Suprapubic skin (tissue), 4 donors: ENCODE data around the gene PTPRZ1. TPM values are rescaled to one million over a fixed set of nuclear protein-coding genes. Genes with fewer than 3 reads are reported as not detected.

ENCODE experiments used
- DNase-seq, 2 donors: peaks; one replicate each; pipeline ENCODE4 v3.0.0-alpha.2; 2019; ENCODE audit warnings: low spot score in 2 of 2
- H3K27ac ChIP-seq: fragments of 200-600 bp; sonication (generic); one replicate; pipeline ENCODE4 v1.5.1; 2019
- H3K27me3 ChIP-seq: fragments of 200-600 bp; sonication (generic); one replicate; pipeline ENCODE4 v1.5.1; 2019
- H3K36me3 ChIP-seq: fragments of 200-600 bp; sonication (generic); one replicate; pipeline ENCODE4 v1.5.1; 2019
- H3K4me1 ChIP-seq: fragments of 200-600 bp; sonication (generic); one replicate; pipeline ENCODE4 v1.5.1; 2019
- H3K4me3 ChIP-seq: fragments of 200-600 bp; sonication (generic); one replicate; pipeline ENCODE4 v1.5.1; 2019; ENCODE audit warnings: mild to moderate bottlenecking
- H3K9me3 ChIP-seq: fragments of 200-600 bp; sonication (generic); one replicate; pipeline ENCODE4 v1.5.1; 2019
- CTCF ChIP-seq, 2 donors: fragments of 200-600 bp in 1 of 2; fragments of 450-650 bp in 1 of 2; sonication (generic) in 1 of 2; IDR thresholded peaks; one replicate each; pipeline ENCODE4 v1.5.1; 2016 to 2019; ENCODE audit warnings: antibody characterized with exemption in 2 of 2, mild to moderate bottlenecking in 1 of 2, moderate library complexity in 1 of 2
- EP300 ChIP-seq: sonication (generic); formaldehyde crosslinking; IDR thresholded peaks from one replicate; pipeline ENCODE4 v1.6.1; 2017; ENCODE audit warnings: antibody characterized with exemption
- POLR2A ChIP-seq, 2 donors: fragments of 450-650 bp; IDR thresholded peaks; one replicate each; pipeline ENCODE4 v1.6.1; 2017; ENCODE audit warnings: antibody characterized with exemption in 2 of 2, mild to moderate bottlenecking in 2 of 2, moderate library complexity in 2 of 2
- POLR2AphosphoS5 ChIP-seq, 3 donors: sonication (generic); formaldehyde crosslinking; IDR thresholded peaks; one replicate each; pipeline ENCODE4 v1.6.1; 2017; ENCODE audit warnings: antibody characterized with exemption in 3 of 3
- WGBS: methylation state at CpG from one replicate; pipeline ENCODE4 v1.1.5; 2018; 5-methylcytosine and 5-hydroxymethylcytosine counted together
- total RNA-seq, 4 donors: library from RNA; depleted of rRNA; stranded (reverse); fragments of >200 nt; gene quantifications; one replicate each; pipeline ENCODE4 v1.1.0, GENCODE V29; 2016

Gene PTPRZ1
- total RNA-seq, 4 donors from 2014 or later = 47.4 to 88.0 (median 57.5) TPM

GRCh38 chr7:121909716-121910345 lies 36.9 kb downstream of the PTPRZ1 start:
- H3K9me3 ChIP-seq = no peaks in the 10 kb centered on the region
- H3K36me3 ChIP-seq = no peaks in the 10 kb centered on the region
- DNase-seq = no peak
- H3K4me3 ChIP-seq = no peak overlapping the region
- no peaks in the 10 kb centered on the region for H3K27me3 ChIP-seq
- no peaks in the 10 kb centered on the region for H3K4me1 ChIP-seq
- no peak overlapping the region for H3K27ac ChIP-seq
- TF ChIP-seq POLR2AphosphoS5 (IDR thresholded peaks at IDR 0.05) (no peak), POLR2A (IDR thresholded peaks at IDR 0.05) (no peak), CTCF (IDR thresholded peaks at IDR 0.05) (no peak), EP300 (no peak)
- 77% methylated on average over 3 of the region's 3 CpGs for WGBS

- Histone ChIP-seq H3K27me3 (no peaks in the 10 kb centered on the region), H3K27ac (no peak overlapping the region), H3K4me3 (no peak overlapping the region), H3K9me3 (no peaks in the 10 kb centered on the region), H3K4me1 (no peaks in the 10 kb centered on the region), H3K36me3 (no peaks in the 10 kb centered on the region)
- 71% methylated on average over 8 of the region's 8 CpGs for WGBS
- DNase-seq = no peak
- TF ChIP-seq EP300 = no peak
Measured at GRCh38 chr7:121913947-121914675, 41.1 kb downstream of the PTPRZ1 start.

GRCh38 chr7:121914676-121915279 lies 41.8 kb downstream of the PTPRZ1 start:
- no peak overlapping the region for H3K27ac ChIP-seq
- no peak overlapping the region for H3K4me3 ChIP-seq
- no peaks in the 10 kb centered on the region for H3K27me3 ChIP-seq
- no peak for TF ChIP-seq POLR2A (IDR thresholded peaks at IDR 0.05)
- no peak for TF ChIP-seq POLR2AphosphoS5 (IDR thresholded peaks at IDR 0.05)
- no peak for TF ChIP-seq CTCF (IDR thresholded peaks at IDR 0.05)
- no peak for TF ChIP-seq EP300
- H3K4me1 ChIP-seq = no peaks in the 10 kb centered on the region
- H3K36me3 ChIP-seq = no peaks in the 10 kb centered on the region
- DNase-seq = no peak
- H3K9me3 ChIP-seq = no peaks in the 10 kb centered on the region
- 81% methylated on average over 6 of the region's 6 CpGs for WGBS

GRCh38 chr7:121916211-121916610 lies 43.2 kb downstream of the PTPRZ1 start:
- TF ChIP-seq CTCF (IDR thresholded peaks at IDR 0.05) = no peak
- TF ChIP-seq POLR2AphosphoS5 (IDR thresholded peaks at IDR 0.05) = no peak
- TF ChIP-seq POLR2A (IDR thresholded peaks at IDR 0.05) = no peak
- no peak for TF ChIP-seq EP300
- DNase-seq = no peak
- no peaks in the 10 kb centered on the region for H3K9me3 ChIP-seq
- H3K27me3 ChIP-seq = no peaks in the 10 kb centered on the region
- 86% methylated on average over 4 of the region's 4 CpGs for WGBS
- no peak overlapping the region for H3K4me3 ChIP-seq
- H3K36me3 ChIP-seq = no peaks in the 10 kb centered on the region
- no peaks in the 10 kb centered on the region for H3K4me1 ChIP-seq
- H3K27ac ChIP-seq = no peak overlapping the region

GRCh38 chr7:121919986-121920385 lies 47.0 kb downstream of the PTPRZ1 start:
- Histone ChIP-seq H3K36me3 (no peaks in the 10 kb centered on the region), H3K4me3 (no peak overlapping the region), H3K4me1 (no peaks in the 10 kb centered on the region), H3K9me3 (no peaks in the 10 kb centered on the region), H3K27ac (no peak overlapping the region), H3K27me3 (no peaks in the 10 kb centered on the region)
- TF ChIP-seq POLR2A (IDR thresholded peaks at IDR 0.05) = no peak
- no peak for TF ChIP-seq POLR2AphosphoS5 (IDR thresholded peaks at IDR 0.05)
- no peak for TF ChIP-seq EP300
- TF ChIP-seq CTCF (IDR thresholded peaks at IDR 0.05) = no peak
- 76% methylated on average over 3 of the region's 3 CpGs for WGBS
- no peak for DNase-seq
